Naive B cell (primary cell): ENCODE measurements around the gene LPP. TPM values are rescaled to one million over a fixed set of nuclear protein-coding genes. Genes with fewer than 3 reads are reported as not detected.
A peak's percentile ranks its signal among the peaks of the same experiment; 100 is the strongest.
"Not testable (repeated sequence)": the region's sequence is repeated elsewhere in the genome, so short reads cannot be mapped to it uniquely, and the experiment has no call there.

Source experiments
- ATAC-seq, 2 donors: fragments of 150-1000 bp; cut with Tn5 transposase; 2 replicates each; pipeline ENCODE4 v1.10.0; 2021; ENCODE audit warnings: low read depth in 2 of 2, mild to moderate bottlenecking in 2 of 2, moderate library complexity in 2 of 2
- DNase-seq: peaks from one replicate; pipeline ENCODE4 v3.0.0; 2022
- H3K27ac Mint-ChIP-seq, 6 donors: one replicate each; pipeline ENCODE4 v1.8.0; 2020 to 2022; ENCODE audit warnings: mild to moderate bottlenecking in 6 of 6, mixed read lengths in 6 of 6, moderate library complexity in 5 of 6, inconsistent platforms in 2 of 6
- H3K27me3 Mint-ChIP-seq, 3 donors: one replicate each; pipeline ENCODE4 v1.8.0; 2021 to 2022; ENCODE audit warnings: mixed read lengths in 3 of 3, mild to moderate bottlenecking in 1 of 3
- H3K36me3 Mint-ChIP-seq, 2 donors: one replicate each; pipeline ENCODE4 v1.8.0; 2020 to 2022; ENCODE audit warnings: mixed read lengths in 2 of 2, inconsistent platforms in 1 of 2, mild to moderate bottlenecking in 1 of 2
- H3K4me1 Mint-ChIP-seq, 3 donors: one replicate each; pipeline ENCODE4 v1.8.0; 2020 to 2022; ENCODE audit warnings: mixed read lengths in 3 of 3, inconsistent platforms in 1 of 3, mild to moderate bottlenecking in 1 of 3, moderate library complexity in 1 of 3
- H3K4me3 Mint-ChIP-seq, 8 donors: one replicate each; pipeline ENCODE4 v1.8.0; 2020 to 2022; ENCODE audit warnings: mild to moderate bottlenecking in 8 of 8, mixed read lengths in 8 of 8, moderate library complexity in 8 of 8, inconsistent platforms in 2 of 8
- H3K9me3 Mint-ChIP-seq, 7 donors: one replicate each; pipeline ENCODE4 v1.8.0; 2020 to 2022; ENCODE audit warnings: mixed read lengths in 7 of 7, mild to moderate bottlenecking in 5 of 7, inconsistent platforms in 2 of 7, moderate library complexity in 1 of 7
- polyA plus RNA-seq, 6 donors: library from polyadenylated mRNA; unstranded; fragments of 300-500 nt; fragmentation: Illumina TruSeq; gene quantifications; one replicate each; pipeline ENCODE4 v1.2.3, GENCODE V29; 2021; ENCODE audit warnings: low read depth in 6 of 6

Gene LPP
- polyA plus RNA-seq, 6 donors from 2014 or later: 9.6 to 58.6 (median 25.4) TPM

DNA sequence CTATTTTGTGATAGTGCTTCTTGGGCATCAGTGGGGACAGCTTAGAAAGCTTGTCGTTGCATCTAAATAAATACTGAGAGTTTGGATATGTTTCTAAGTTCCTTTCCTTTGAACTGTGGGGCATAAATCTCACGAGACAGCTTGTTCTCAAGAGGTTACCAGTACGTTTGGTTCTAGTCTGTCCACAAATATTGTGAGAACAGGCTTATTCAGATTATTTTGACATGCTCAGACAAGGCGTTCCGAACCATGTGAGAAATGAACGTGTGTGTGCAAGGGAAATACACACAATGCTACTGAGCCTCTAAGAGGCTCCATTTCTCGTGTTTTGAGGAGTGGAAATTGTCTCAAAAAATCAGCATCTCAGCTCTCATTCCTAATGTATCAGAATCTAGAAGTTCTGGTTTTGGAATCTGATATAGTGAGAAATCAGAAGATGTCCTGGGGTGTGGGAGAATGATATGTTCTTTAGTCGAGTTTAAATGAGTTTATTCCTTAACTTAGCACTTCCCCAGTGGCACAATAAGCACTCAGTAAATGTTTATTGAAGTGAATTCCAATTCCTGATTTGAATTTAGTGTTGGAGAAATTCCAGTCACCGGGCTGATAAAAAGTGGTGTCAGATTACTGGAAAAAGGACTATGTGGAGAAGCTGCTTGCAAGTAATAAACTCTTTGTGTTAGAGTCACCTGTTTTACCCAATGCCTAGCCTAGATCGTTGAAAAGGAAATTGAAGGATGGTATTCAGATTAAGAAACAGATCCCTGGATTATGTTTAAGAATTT is 481.5 kb downstream of the LPP start:
- ATAC-seq: no peak

GRCh38 chr3:188636292-188636691 is 482.3 kb downstream of the LPP start:
- H3K4me1 Mint-ChIP-seq, H3K27ac Mint-ChIP-seq, H3K9me3 Mint-ChIP-seq, ATAC-seq, H3K36me3 Mint-ChIP-seq, DNase-seq, H3K27me3 Mint-ChIP-seq, H3K4me3 Mint-ChIP-seq: not testable (repeated sequence)

More for the DNA sequence above, 481.5 kb downstream of the LPP start:
- Mint-ChIP-seq H3K4me3 (no peak overlapping the region), H3K4me1 (peaks cover 0 to 4% (median 3%) of the 10 kb centered on the region in 3 donors), H3K27me3 (no peaks in the 10 kb centered on the region), H3K9me3 (peaks cover 0 to 5% (median 0%) of the 10 kb centered on the region in 7 donors), H3K27ac (no peak overlapping the region), H3K36me3 (no peaks in the 10 kb centered on the region)
- DNase-seq: no peak

GRCh38 chr3:188641076-188641475 is 487.1 kb downstream of the LPP start:
- Mint-ChIP-seq H3K4me3 (no peak overlapping the region), H3K9me3 (peaks cover 0 to 5% (median 0%) of the 10 kb centered on the region in 7 donors), H3K4me1 (peaks cover 0 to 1% (median 0%) of the 10 kb centered on the region in 3 donors), H3K27me3 (no peaks in the 10 kb centered on the region), H3K27ac (peak overlapping the region in 1 of 6 donors; percentile 16), H3K36me3 (no peaks in the 10 kb centered on the region)
- ATAC-seq (no peak), DNase-seq (no peak)

- Mint-ChIP-seq H3K27me3 (no peaks in the 10 kb centered on the region), H3K36me3 (peaks cover 0 to 8% of the 10 kb centered on the region in 2 donors), H3K9me3 (peaks cover 0 to 4% (median 0%) of the 10 kb centered on the region in 7 donors), H3K4me1 (peaks cover 10 to 16% (median 14%) of the 10 kb centered on the region in 3 donors), H3K27ac (no peak overlapping the region), H3K4me3 (no peak overlapping the region)
- ATAC-seq (no peak), DNase-seq (no peak)
Observed at GRCh38 chr3:188643736-188644135, 489.8 kb downstream of the LPP start.

DNA sequence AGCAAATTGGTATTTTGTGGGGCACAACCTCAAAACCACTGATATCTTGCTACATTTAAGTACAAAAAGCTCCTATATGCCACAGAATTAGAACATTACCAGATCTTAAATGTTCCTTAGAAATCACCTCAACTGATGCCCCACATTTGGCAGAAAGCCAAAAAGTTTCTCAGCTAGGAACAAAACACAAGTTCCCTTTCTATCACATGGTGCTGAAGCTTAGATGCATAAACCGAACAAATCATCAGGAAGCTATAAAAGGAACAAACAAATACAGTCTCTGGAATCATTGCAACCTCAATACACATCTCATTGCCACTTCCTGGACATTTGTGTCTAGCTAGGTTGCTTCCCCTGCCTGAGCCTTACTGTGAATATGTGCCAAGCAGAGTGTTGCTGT is 492.6 kb downstream of the LPP start:
- Mint-ChIP-seq H3K4me1 (peaks cover 10 to 16% (median 14%) of the 10 kb centered on the region in 3 donors), H3K36me3 (peaks cover 8% of the 10 kb centered on the region in 2 donors), H3K9me3 (no peaks in the 10 kb centered on the region), H3K4me3 (no peak overlapping the region), H3K27me3 (no peaks in the 10 kb centered on the region), H3K27ac (peak overlapping the region in 2 of 6 donors; percentile 11 to 19)
- DNase-seq (no peak), ATAC-seq (peak in 1 of 2 donors; percentile 46)

DNA sequence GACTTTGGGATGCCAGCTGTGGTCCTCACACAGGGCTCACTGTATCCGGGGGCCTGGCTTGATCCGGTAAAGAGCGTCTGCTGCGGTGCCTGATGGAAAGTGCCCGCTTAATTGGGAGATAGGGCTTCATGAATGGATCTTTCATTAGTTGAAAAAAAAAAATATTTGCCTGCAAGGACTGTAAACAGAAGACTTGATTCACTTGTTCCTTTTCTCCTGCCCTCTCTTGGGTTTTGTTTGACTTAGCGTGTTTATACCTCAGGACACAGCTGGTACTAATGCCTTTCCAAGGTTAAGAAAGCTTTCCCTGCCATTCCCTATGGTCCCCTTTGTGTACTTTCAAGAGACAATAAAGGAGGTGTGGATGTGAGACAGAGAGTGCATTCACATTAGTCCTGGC is 493.3 kb downstream of the LPP start:
- Mint-ChIP-seq H3K36me3 (peaks cover 8% of the 10 kb centered on the region in 2 donors), H3K27me3 (no peaks in the 10 kb centered on the region), H3K4me1 (peaks cover 10 to 16% (median 14%) of the 10 kb centered on the region in 3 donors), H3K4me3 (no peak overlapping the region), H3K27ac (peak overlapping the region in 1 of 6 donors; percentile 70), H3K9me3 (no peaks in the 10 kb centered on the region)
- no peak for ATAC-seq
- no peak for DNase-seq

DNA sequence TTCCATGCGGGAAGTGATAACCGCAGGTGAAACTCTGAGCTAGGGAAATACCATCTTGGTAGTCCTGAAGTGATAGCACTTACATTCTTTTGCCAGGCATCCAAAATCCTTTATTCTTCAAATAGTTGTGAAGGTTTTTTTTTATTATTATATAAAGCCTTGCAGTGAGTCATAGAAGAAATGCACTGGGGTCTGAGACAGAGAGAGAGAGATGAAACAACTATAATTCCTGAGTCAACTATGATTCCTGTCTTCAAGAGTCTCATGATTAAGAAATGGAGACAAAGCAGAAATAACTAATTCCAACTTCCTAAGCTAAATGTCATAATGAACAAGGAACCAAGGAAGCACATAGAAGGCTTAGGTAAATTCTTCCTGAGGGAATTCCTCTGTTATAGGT is 495.6 kb downstream of the LPP start:
- peaks cover 10 to 18% (median 16%) of the 10 kb centered on the region in 3 donors for H3K4me1 Mint-ChIP-seq
- H3K27me3 Mint-ChIP-seq: no peaks in the 10 kb centered on the region
- no peak for ATAC-seq
- DNase-seq: no peak
- H3K27ac Mint-ChIP-seq: no peak overlapping the region
- H3K36me3 Mint-ChIP-seq: peaks cover 8% of the 10 kb centered on the region in 2 donors
- H3K9me3 Mint-ChIP-seq: no peaks in the 10 kb centered on the region
- H3K4me3 Mint-ChIP-seq: no peak overlapping the region

GRCh38 chr3:188656196-188656982 is 502.4 kb downstream of the LPP start:
- Mint-ChIP-seq H3K36me3 (peaks cover 0 to 2% of the 10 kb centered on the region in 2 donors), H3K27me3 (no peaks in the 10 kb centered on the region), H3K27ac (no peak overlapping the region), H3K4me1 (peaks cover 0 to 8% (median 4%) of the 10 kb centered on the region in 3 donors), H3K4me3 (no peak overlapping the region), H3K9me3 (no peaks in the 10 kb centered on the region)
- no peak for DNase-seq
- ATAC-seq: no peak

DNA sequence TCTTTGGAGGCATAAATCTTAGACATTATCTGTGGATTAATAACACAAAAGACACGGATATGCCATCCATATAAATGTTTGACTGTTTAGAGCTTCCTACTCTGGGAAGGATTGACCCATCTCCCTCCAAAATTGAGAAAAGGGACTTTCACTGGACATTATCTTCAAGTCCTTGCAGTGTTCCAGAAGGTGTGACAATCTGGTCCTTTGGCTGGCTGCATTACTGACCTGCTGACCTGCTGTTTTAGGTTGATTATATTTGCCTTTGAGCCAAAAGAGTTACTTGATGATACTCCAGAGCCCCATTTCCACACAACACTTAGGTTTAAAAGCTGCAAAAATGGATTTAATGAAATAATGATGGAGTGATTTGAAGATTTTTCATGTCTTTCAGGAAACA is 504.6 kb downstream of the LPP start:
- H3K9me3 Mint-ChIP-seq: no peaks in the 10 kb centered on the region
- no peak for DNase-seq

GRCh38 chr3:188659449-188660090 is 505.6 kb downstream of the LPP start:
- ATAC-seq (no peak), DNase-seq (no peak)
- no peaks in the 10 kb centered on the region for H3K9me3 Mint-ChIP-seq
- no peak overlapping the region for H3K27ac Mint-ChIP-seq
- peaks cover 3 to 14% (median 13%) of the 10 kb centered on the region in 3 donors for H3K4me1 Mint-ChIP-seq
- H3K4me3 Mint-ChIP-seq: no peak overlapping the region
- H3K27me3 Mint-ChIP-seq: no peaks in the 10 kb centered on the region
- H3K36me3 Mint-ChIP-seq: no peaks in the 10 kb centered on the region

More for the DNA sequence above, 504.6 kb downstream of the LPP start:
- Mint-ChIP-seq H3K4me1 (peaks cover 0 to 13% (median 13%) of the 10 kb centered on the region in 3 donors), H3K27me3 (no peaks in the 10 kb centered on the region), H3K36me3 (no peaks in the 10 kb centered on the region), H3K27ac (no peak overlapping the region), H3K4me3 (no peak overlapping the region)
- ATAC-seq: no peak

DNA sequence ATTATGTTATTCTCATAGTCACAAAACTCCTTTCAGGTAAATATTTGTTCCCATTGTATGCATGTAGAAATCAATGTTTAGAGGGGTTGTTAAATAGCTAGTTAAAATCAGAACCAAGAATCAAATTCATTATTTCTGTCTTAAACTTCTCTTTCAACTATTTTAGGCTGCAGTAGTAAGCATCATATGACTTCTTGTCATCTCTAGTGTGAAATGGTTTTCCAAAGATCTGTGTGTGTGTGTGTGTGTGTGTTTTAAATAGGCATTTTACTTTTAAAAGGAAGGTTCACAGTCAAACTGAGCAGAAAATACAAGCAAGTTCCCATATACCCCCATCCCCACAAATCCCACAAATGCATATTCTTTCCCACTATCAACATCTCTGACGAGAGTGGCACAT is 506.5 kb downstream of the LPP start:
- Mint-ChIP-seq H3K27ac (peak overlapping the region in 1 of 6 donors; percentile 38), H3K27me3 (no peaks in the 10 kb centered on the region), H3K9me3 (no peaks in the 10 kb centered on the region), H3K4me3 (no peak overlapping the region), H3K4me1 (peaks cover 4 to 17% (median 13%) of the 10 kb centered on the region in 3 donors), H3K36me3 (no peaks in the 10 kb centered on the region)
- DNase-seq: no peak
- no peak for ATAC-seq

- no peaks in the 10 kb centered on the region for H3K27me3 Mint-ChIP-seq
- H3K36me3 Mint-ChIP-seq: peaks cover 0 to 4% of the 10 kb centered on the region in 2 donors
- no peaks in the 10 kb centered on the region for H3K9me3 Mint-ChIP-seq
- H3K27ac Mint-ChIP-seq: no peak overlapping the region
- H3K4me3 Mint-ChIP-seq: no peak overlapping the region
- no peak for DNase-seq
- H3K4me1 Mint-ChIP-seq: peaks cover 4 to 17% (median 13%) of the 10 kb centered on the region in 3 donors
- no peak for ATAC-seq
Observed at GRCh38 chr3:188661806-188662205, 507.8 kb downstream of the LPP start.

GRCh38 chr3:188662214-188662613 is 508.3 kb downstream of the LPP start:
- DNase-seq (no peak), ATAC-seq (no peak)
- no peak overlapping the region for H3K27ac Mint-ChIP-seq
- peaks cover 4 to 17% (median 13%) of the 10 kb centered on the region in 3 donors for H3K4me1 Mint-ChIP-seq
- no peak overlapping the region for H3K4me3 Mint-ChIP-seq
- H3K9me3 Mint-ChIP-seq: no peaks in the 10 kb centered on the region
- no peaks in the 10 kb centered on the region for H3K27me3 Mint-ChIP-seq
- H3K36me3 Mint-ChIP-seq: peaks cover 0 to 4% of the 10 kb centered on the region in 2 donors
